HG02588 (cell line): ENCODE results near the gene PCNT.
"Not testable (repeated sequence)": the region's sequence is repeated elsewhere in the genome, so short reads cannot be mapped to it uniquely, and the experiment has no call there.

Experiments
- ATAC-seq: cut with Tn5 transposase; IDR thresholded peaks from one replicate; pipeline ENCODE4 v1.9.1; 2021; ENCODE audit warnings: mild to moderate bottlenecking, moderate library complexity; ENCODE audit not compliant: unreplicated experiment

The PCNT gene

DNA sequence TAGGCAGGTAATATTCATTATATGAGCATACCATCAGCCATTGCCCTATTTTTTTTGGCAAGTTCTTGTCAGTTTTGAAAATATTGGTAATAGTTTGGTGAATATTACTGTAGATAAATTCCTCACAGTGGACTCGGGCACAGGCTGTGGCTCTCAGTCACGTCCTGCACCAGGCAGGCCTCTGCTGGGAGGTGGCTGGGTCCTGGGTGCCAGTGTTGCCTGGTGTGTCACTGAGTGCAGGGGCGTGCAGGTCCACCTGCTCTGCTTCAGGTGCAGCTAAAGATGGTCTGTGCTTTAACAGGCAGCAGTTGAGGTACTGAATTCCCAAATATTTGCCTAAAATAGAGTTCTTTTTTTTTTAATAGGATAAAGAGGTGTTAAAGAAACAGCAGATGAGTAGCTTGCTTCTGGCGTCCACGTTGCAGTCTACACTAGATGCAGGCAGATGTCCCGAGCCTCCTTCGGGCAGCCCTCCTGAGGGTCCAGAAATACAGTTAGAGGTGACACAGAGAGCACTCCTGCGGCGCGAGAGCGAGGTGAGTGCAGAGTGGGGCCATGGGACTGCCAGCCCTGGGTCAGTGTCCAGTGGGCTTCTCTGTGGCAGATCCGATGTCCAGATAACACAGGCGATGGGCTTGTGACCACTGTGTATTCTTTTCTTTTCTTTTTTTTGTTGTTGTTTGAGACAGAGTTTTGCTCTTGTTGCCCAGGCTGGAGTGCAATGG is 77.4 kb downstream of the PCNT start:
- no peak for ATAC-seq

DNA sequence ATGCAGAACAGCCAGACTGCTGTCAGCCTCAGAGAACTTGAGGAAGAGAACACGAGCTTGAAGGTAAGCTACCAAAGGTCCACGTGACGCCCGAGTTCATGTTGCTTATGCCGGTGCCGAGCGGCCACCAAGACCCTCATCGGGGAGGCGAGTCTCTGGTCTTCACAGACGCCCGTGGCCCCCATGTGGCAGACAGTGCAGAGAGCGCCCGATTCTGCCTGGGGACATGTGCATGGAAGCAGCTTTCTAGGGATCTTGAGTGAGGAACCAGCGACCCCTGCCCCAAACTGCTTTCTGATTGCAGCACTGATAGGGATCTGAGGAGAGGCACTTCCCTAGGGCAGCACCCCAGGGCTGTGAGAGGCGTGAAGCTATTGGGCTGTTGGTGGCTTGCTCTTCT is 78.5 kb downstream of the PCNT start:
- ATAC-seq, result no peak

DNA sequence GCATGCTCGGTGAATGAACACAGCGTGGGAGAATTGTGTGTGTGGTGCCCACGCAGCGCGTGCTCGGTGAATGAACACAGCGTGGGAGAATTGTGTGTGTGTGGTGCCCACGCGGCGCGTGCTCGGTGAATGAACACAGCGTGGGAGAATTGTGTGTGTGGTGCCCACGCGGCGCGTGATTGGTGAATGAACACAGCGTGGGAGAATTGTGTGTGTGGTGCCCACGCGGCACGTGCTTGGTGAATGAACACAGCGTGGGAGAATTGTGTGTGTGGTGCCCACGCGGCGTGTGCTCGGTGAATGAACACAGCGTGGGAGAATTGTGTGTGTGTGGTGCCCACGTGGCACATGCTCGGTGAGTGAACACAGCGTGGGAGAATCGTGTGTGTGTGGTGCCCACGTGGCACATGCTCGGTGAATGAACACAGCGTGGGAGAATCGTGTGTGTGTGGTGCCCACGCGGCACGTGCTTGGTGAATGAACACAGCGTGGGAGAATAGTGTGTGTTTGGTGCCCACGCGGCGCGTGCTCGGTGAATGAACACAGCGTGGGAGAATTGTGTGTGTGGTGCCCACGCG is 79.4 kb downstream of the PCNT start:
- ATAC-seq, result not testable (repeated sequence)

DNA sequence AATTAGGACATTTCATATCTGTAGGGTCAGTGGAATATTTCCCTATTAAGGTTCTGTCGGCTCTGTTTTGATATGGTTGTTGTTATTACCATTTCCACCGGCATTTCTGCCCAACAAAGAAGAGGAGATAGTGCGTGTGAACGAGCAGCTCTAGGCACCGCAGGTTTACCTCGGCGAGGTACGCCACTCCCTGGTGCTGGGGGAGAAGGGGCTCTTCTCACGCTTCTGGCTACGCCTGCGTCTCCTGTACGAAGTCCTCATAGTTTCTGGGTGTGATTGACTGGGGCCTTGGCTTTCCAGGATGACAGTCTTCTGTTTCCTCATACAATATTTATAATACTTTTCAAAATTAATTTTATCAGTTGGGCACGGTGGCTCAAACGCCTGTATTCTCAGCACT is 80.3 kb downstream of the PCNT start:
- ATAC-seq, result no peak

DNA sequence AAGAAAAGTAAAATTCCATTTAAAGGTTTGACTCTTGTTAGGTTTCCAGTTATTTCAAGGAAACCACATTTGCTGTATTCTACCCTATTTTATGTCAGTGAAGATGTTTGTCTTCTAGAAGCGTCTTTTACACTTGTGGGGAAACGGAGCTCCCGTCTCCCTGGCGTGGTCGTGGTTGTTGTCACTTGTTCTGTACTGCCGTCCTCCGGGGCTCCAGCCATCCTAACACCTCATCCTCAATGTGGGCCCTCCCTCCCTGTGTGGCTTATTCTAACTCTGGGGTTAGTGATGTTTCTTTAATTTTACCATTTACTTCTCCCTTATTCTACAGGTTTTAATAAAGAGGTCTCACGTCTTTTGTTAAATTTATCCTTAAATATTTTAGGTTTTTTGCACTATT is 82.0 kb downstream of the PCNT start:
- no peak for ATAC-seq

DNA sequence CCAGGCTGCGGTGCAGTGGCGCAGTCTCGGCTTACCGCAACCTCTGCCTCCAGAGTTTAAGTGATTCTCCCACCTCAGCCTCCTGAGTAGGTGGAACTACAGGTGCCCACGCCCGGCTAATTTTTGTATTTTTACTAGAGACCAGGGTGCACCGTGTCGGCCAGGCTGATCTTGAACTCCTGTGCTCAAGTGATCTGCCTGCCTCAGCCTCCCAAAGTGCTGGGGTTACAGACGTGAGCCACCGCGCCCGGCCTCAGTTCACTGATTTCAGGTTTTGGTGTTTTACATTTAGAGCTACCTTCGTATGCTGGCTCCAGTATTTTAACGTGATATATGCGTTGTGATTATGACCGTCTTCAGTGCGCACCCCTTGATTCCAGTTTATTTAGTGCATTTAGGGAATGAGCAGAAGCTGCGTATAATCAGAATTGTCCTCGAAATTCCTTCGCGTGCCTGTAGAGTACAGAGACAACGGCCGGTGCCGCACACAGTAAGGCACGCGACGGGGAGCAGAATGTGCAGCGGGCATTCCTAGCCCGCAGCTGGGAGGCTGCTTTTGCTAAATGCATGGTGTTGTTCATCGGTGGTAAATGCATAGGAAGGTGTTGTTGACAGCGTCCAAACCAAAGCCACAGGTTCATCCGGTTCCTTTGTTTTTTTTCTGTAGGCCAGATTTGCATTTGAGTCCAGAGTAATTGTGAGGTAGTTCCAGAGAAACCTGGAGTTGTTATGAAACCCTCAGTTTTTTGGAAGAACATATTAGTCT is 85.9 kb downstream of the PCNT start:
- no peak for ATAC-seq

DNA sequence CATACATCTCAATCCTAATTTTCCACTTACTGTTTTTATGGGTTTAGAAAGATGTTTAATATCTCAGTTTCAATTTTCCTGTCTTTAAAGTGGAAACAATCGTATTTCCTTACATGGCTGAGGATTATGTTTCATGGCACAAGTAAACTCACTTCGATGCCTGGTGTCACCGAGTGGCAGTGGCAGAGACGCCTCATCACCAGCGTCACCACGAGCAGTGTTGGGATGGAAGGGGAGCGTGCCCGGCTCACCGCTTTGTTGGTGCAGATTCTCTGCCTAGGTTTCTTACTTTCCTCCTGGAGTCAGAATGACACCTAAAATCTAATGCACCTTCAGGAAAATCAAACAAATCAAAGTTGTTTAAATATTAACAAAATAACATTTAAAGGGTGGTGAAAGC is 86.6 kb downstream of the PCNT start:
- ATAC-seq, result no peak

DNA sequence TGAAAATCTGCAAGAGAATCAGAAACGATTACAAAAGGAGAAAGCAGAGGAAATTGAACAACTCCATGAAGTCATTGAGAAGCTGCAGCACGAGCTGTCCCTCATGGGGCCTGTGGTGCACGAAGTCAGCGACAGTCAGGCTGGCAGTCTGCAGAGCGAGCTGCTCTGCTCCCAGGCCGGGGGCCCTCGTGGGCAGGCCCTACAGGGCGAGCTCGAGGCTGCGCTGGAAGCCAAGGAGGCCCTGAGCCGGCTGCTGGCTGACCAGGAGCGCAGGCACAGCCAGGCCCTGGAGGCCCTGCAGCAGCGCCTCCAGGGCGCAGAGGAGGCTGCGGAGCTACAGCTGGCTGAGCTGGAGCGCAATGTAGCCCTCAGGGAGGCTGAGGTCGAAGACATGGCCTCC is 87.3 kb downstream of the PCNT start:
- ATAC-seq, result no peak

DNA sequence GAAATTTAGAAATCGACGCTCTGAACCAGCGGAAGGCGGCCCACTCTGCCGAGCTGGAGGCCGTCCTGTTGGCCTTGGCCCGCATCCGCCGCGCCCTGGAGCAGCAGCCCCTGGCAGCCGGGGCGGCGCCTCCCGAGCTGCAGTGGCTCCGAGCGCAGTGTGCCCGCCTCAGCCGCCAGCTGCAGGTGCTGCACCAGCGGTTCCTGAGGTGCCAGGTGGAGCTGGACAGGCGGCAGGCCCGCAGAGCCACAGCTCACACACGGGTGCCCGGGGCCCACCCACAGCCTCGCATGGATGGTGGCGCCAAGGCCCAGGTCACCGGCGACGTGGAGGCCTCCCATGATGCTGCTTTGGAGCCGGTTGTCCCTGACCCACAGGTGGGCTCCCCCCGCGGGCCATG is 87.7 kb downstream of the PCNT start:
- no peak for ATAC-seq

DNA sequence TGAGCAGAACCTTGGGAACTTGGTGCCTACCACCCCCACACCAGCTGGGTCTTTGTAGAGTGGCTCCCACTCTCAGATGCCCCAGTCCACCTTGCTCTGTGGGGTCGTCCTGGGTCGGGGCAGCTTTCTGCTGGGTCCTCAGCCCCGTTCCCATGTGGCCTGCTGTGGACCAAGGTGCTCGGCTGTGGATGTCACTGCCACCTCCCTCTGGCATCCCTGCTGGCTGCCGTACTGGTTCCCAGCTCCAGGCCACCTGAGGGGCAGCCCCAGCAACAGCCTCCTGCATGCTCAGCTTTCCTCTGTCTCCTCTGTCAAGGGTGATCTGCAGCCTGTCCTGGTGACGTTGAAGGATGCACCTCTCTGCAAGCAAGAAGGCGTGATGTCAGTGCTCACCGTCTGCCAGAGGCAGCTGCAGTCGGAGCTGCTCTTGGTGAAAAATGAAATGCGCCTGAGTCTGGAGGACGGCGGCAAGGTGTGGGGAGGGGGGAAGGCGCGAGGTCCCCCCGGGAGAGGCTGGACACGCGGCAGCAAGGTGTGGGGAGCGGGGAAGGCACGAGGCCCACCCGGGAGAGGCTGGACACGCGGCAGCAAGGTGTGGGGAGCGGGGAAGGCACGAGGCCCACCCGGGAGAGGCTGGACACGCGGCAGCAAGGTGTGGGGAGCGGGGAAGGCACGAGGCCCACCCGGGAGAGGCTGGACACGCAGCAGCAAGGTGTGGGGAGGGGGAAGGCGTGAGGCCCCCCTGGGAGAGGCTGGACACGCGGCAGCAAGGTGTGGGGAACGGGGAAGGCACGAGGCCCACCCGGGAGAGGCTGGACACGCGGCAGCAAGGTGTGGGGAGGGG is 88.8 kb downstream of the PCNT start:
- no peak for ATAC-seq

DNA sequence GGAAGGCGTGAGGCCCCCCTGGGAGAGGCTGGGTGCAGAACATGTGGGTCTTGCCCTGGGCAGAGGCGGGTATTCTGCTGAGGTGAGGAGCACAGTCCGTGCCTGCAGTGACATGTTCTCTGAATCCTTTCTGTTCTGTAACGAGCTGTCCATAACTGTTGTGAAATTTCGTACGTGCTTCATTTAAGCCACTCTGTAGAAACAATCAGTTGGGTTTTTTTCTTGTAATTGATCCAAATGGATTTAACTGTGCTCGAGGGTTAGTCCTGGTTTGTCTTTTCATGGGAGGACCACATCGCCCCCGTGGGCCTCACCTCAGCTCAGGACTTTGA is 89.4 kb downstream of the PCNT start:
- ATAC-seq, result no peak

DNA sequence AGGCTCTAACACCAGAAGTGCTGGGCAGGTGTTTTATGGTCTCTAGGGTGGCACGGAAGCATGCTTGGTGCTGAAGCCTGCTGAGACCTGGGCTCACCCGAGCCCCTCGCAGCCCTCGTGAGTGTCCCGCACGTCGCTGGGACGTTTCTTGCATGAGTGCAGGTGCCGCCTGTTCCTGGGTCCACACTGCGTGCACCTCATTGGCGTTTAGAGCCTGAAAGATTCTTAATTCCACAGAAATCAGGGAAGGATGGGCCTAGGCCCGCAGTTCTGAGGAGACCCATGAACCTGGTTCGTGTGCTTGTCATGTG is 91.0 kb downstream of the PCNT start:
- no peak for ATAC-seq

DNA sequence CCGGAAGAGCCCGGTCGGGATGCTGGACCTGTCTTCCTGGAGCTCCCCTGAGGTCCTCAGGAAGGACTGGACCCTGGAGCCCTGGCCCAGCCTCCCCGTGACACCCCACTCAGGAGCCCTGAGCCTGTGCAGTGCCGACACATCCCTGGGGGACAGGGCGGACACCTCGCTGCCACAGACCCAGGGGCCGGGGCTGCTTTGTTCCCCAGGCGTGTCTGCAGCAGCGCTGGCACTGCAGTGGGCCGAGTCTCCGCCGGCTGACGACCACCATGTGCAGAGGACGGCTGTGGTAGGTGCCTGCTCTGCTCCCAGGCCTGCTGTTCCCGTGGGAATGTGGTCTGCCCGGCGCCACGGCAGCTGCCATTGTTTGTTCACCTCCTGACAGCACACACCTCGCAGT is 92.6 kb downstream of the PCNT start:
- no peak for ATAC-seq

DNA sequence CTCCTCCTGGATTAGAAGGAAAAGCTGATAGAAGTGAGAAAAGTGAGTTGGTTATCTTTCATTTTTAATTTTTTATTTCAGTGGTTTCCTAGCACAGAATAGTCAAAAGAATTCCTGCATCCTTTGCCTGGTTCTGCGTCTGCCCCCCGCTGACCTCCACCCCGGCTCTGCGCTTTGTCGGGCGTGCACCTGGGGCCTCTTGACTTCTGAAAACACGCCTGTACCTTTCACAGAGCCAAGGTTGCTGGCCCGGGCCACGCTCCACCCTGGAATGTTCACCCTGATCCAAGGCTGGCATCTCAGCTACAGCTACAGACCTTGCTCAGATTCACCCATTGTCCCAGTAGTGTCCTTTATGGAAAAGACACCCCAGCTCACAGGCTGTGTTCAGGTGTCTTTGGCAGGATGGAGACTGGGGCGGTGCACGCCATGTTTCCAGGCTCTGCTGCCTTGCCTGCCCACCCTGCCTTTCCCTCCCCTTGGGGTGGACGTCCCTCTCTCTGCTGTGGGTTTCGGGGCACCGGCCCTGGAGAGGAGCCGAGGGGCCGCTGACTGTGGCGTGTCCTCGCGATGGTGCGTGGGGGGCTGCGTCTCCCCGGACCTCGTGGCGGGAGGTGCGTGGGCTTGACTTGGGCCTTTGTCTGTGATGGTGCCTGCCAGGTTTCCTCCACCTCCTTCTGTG is 94.5 kb downstream of the PCNT start:
- ATAC-seq, result no peak

DNA sequence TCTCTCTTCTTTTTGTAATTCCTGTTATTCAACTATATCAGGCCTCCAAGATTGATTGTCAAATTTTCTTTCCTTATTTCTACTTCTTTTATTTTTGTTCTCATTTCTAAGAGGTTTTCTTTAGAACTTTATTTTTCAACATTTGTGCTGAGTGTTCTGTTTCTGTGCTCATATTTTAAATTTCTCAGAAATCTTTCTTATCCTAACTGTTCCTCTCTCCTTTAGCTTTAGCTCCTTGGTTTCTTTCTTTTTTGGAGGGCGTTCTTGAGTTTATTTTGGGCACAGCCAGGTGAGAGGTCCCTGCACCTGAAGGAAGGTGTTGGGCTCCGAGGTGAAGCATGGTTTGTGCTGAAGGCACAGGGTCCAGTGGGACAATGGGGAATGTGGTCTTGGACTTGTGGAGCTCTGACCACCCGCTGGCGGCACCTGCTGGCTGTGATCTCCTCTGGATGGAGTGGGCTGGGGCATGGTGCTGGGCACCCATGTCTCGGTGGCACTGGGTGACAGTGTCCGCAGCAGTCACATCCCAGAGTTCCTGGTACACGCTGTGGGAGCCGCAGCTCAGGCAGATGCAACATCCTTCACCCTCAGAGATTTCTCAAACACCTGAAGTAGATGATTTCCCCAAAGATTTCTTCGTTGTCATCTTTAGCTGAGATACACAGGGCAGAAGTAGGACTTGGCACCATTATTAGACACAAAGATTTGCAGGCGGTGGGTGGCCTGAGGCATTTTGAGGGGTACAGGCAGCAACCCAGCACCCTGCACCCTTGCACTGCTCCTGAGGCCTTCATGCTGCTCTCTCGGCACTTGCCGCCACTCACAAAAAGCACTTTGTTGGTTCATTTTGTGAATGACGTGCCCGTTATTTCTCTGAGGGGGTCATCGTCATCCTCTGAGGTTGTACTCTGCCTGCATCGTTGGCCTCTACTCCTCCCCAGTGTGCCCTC is 96.6 kb downstream of the PCNT start:
- no peak for ATAC-seq

DNA sequence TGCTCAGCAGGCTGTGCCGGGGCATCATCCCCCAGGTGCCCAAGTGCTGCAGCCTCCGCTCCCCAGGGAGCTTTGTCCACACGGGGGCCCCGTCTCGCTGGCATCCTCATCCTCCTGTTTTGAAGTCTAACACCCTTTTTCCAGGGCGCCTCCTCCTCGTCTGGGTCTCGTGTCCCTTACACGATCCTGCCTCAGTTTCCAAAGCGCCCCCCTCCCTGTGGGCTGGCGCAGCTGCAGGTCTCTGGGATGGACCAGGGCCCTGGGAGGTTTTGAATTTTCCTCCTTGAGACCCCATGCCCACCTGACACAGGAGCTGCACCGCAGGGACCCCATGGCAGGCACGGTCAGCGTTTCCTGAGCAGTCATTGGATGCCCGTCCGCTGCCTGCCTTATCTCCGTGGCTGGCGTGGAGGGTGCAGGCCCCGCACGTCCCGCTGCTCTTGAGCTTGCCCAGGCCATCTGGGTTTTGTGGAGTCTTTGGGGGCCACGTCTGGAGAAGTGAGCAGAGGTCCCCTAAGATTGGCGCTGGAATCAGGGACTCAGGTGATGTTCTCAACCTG is 97.3 kb downstream of the PCNT start:
- ATAC-seq, result no peak

DNA sequence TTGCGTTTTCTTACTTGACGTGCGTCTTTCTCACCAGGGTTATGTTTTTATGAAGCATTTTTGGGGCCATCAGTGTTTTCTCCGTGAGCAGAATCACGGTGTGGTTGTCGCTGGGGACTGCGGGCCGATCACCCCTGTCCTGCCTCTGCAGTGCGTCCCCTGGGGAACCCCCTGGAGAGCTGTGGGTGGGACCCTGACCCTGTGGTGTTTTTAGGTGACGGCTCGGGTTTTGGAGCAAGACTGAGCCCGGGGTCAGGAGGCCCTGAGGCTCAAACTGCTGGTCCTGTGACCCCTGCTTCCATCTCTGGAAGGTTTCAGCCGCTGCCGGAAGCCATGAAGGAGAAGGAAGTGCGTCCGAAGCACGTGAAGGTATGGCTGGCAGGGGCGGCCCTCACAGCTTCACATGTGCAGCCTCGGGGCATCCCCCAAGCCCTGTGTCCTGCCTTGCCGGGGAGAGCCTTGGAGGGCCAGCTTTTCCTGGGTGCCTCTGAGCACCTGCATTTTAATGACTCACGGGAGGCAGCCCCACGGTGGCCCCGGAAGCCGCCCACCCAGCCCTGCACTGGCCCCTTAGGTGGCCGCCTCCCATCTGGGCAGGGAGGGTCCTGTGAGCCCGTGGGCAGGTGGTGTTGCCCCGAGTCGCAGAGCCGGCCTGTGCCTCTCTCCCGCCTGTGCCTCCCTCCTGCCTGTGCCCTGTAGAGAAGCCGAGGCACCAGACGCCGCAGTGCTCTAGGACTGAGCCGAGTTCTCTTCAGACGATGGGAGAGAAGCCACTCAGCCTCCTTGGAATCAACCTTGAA is 98.0 kb downstream of the PCNT start:
- no peak for ATAC-seq

DNA sequence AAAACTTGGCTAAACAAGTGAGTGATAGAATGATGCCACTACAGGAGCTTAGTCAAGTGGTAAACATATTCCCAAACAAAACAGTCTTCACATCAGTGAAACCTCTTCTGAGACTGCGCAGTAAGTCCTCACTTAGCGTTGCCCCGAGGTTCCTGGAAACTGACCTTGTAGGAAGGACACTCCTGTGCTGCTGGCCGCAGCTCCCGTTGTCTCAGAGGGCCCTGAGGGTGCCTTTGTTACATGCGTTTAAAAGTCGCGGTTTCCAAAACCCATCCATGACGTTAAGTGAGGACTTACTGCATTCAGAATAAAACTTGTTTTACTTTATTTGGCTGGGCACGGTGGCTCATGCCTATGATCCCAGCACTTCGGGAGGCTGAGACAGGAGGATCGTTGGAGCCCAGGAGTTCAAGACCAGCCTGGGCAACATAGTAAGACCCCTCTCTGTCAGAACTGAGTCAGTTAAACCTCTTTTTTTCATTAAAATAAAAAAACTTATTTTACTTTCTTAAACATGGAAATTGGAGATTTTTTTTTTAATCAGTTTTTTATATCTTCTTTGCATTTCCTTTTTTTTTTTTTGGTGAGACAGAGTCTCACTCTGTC is 98.8 kb downstream of the PCNT start:
- no peak for ATAC-seq
